Measurements from ENCODE around the gene SRPK2.
"Not testable (repeated sequence)": the region's sequence is repeated elsewhere in the genome, so short reads cannot be mapped to it uniquely, and the experiment has no call there.

SRPK2 gene

GRCh38 chr7:105353752-105354328, 34.9 kb downstream of the SRPK2 start:
- H3K36me3 ChIP-seq (replicated peaks) = no peaks in the 10 kb centered on the region
- H3K27ac ChIP-seq = no peak overlapping the region
- no peak for TF ChIP-seq CTCF (IDR thresholded peaks at IDR 0.05; ENCODE audit: low read depth, low read length, missing control alignments)
- DNase-seq = peak; percentile 61
- H3K27me3 ChIP-seq (replicated peaks) = no peaks in the 10 kb centered on the region
- no peak overlapping the region for H3K4me3 ChIP-seq (ENCODE audit: low read depth, low read length)
- in situ Hi-C loops (cut with HindIII; ENCODE audit: low pct_ligation_motif_present, low sequenced_read_pairs) = no loop called here

DNA sequence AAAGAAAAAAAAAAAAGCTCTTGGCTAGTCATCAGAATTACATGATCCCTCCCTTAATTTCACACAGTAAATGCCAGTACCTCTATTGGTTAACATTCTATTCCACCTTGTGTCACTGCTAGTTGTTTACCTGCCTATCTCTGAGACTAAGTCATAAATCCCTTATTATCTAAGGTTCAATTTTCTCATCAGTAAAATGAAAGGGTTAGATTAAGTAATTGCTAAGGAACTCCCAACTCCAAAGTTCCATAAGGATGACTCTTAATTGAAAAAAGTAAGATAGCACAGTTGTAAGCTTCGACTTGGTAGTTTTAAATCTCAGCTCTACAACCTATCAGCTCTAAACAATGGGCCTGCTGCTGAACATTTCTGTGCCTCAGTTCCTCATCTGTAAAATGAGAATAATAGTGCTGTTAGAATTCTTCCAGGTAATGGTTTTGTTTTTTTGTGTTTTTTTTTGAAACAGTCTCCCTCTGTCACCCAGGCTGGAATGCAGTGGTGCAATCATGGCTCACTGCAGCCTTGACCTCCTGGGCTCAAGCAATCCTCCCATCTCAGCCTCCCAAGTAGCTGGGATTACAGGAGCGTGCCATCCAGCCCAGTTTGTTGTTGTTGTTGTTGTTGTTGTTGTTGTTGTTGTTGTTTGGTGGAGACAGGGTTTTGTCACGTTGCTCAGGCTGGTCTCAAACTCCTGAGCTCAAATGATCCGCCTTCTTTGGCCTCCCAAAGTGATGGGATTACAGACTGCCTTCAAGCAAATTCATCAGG, 35.6 kb downstream of the SRPK2 start:
- H3K36me3 ChIP-seq (replicated peaks) = no peaks in the 10 kb centered on the region
- H3K27me3 ChIP-seq (replicated peaks) = no peaks in the 10 kb centered on the region
- no peak overlapping the region for H3K4me3 ChIP-seq (ENCODE audit: low read depth, low read length)
- TF ChIP-seq CTCF (IDR thresholded peaks at IDR 0.05; ENCODE audit: low read depth, low read length, missing control alignments) = no peak
- in situ Hi-C loops (cut with HindIII; ENCODE audit: low pct_ligation_motif_present, low sequenced_read_pairs) = no loop called here
- no peak for DNase-seq
- H3K27ac ChIP-seq = peak overlapping the region; percentile 83

- H3K27me3 ChIP-seq (replicated peaks) = no peaks in the 10 kb centered on the region
- H3K4me3 ChIP-seq (ENCODE audit: low read depth, low read length) = no peak overlapping the region
- peak; percentile 72 for DNase-seq
- TF ChIP-seq CTCF (IDR thresholded peaks at IDR 0.05; ENCODE audit: low read depth, low read length, missing control alignments) = no peak
- H3K36me3 ChIP-seq (replicated peaks) = no peaks in the 10 kb centered on the region
- H3K27ac ChIP-seq = peak overlapping the region; percentile 83
- in situ Hi-C loops (cut with HindIII; ENCODE audit: low pct_ligation_motif_present, low sequenced_read_pairs) = no loop called here
Measured at GRCh38 chr7:105352018-105352612, 36.6 kb downstream of the SRPK2 start.

DNA sequence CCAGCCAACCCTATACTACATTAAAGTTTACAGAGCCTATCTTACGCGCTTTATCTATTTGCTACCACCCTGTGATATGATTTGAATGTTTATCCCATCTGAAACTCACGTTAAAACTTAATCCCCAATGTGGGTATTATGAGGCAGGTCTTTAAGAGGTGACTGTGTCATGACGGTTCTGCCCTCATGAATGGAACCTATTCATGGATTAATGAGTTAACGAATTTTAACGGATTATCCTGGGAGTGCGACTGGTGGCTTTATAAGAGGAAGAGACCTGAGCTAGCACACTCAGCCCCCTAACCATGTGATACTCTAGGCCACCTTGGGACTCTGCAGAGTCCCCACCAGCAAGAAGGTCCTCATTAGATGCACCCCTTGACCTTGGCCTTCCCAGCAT, 37.8 kb downstream of the SRPK2 start:
- H3K27me3 ChIP-seq (replicated peaks) = no peaks in the 10 kb centered on the region
- no peak for TF ChIP-seq CTCF (IDR thresholded peaks at IDR 0.05; ENCODE audit: low read depth, low read length, missing control alignments)

GRCh38 chr7:105348177-105348576, 40.5 kb downstream of the SRPK2 start:
- DNase-seq; H3K27ac ChIP-seq; in situ Hi-C loops (cut with HindIII; ENCODE audit: low pct_ligation_motif_present, low sequenced_read_pairs); H3K27me3 ChIP-seq (replicated peaks); H3K4me3 ChIP-seq (ENCODE audit: low read depth, low read length); H3K36me3 ChIP-seq (replicated peaks): not testable (repeated sequence)

More for the DNA sequence above, 37.8 kb downstream of the SRPK2 start:
- Histone ChIP-seq H3K4me3 (ENCODE audit: low read depth, low read length) (no peak overlapping the region), H3K27ac (no peak overlapping the region), H3K36me3 (replicated peaks) (no peaks in the 10 kb centered on the region)
- in situ Hi-C loops (cut with HindIII; ENCODE audit: low pct_ligation_motif_present, low sequenced_read_pairs) = no loop called here
- DNase-seq = no peak

GRCh38 chr7:105346593-105347322, 42.0 kb downstream of the SRPK2 start:
- H3K4me3 ChIP-seq (ENCODE audit: low read depth, low read length) = no peak overlapping the region
- in situ Hi-C loops (cut with HindIII; ENCODE audit: low pct_ligation_motif_present, low sequenced_read_pairs) = no loop called here

More at GRCh38 chr7:105346593-105347322, 42.0 kb downstream of the SRPK2 start:
- Histone ChIP-seq H3K27me3 (replicated peaks) (no peaks in the 10 kb centered on the region), H3K36me3 (replicated peaks) (no peaks in the 10 kb centered on the region), H3K27ac (no peak overlapping the region)
- DNase-seq = no peak
- no peak for TF ChIP-seq CTCF (IDR thresholded peaks at IDR 0.05; ENCODE audit: low read depth, low read length, missing control alignments)

All from brain microvascular endothelial cell (primary cell).